Nephron progenitor cell (in vitro differentiated cells): ENCODE measurements around the gene INPP5D.
A peak's percentile ranks its signal among the peaks of the same experiment; 100 is the strongest.
"Not testable (repeated sequence)": the region's sequence is repeated elsewhere in the genome, so short reads cannot be mapped to it uniquely, and the experiment has no call there.

Experiments used
- DNase-seq: peaks from one replicate; pipeline ENCODE4 v3.0.0; 2021
- H3K27ac Mint-ChIP-seq: 2 replicates; pipeline ENCODE4 v1.8.0; 2021; ENCODE audit warnings: mild to moderate bottlenecking, moderate library complexity, mixed read lengths
- H3K27me3 Mint-ChIP-seq: 2 replicates; pipeline ENCODE4 v1.8.0; 2021; ENCODE audit warnings: mild to moderate bottlenecking, low read depth, mixed read lengths; ENCODE audit not compliant: poor library complexity
- H3K36me3 Mint-ChIP-seq: 2 replicates; pipeline ENCODE4 v1.8.0; 2021; ENCODE audit warnings: low read depth, mixed read lengths
- H3K4me1 Mint-ChIP-seq: 2 replicates; pipeline ENCODE4 v1.8.0; 2021; ENCODE audit warnings: mixed read lengths
- H3K4me3 Mint-ChIP-seq: 2 replicates; pipeline ENCODE4 v1.8.0; 2021; ENCODE audit warnings: mild to moderate bottlenecking, moderate library complexity, mixed read lengths
- H3K9me3 Mint-ChIP-seq: 2 replicates; pipeline ENCODE4 v1.8.0; 2021; ENCODE audit warnings: mild to moderate bottlenecking, moderate library complexity, mixed read lengths
- TF ChIP-seq, protein P1 (sequence below): fragments of 200-600 bp; sonication (generic); IDR thresholded peaks from 2 replicates; pipeline ENCODE4 v1.5.0; 2021; ENCODE audit warnings: antibody characterized with exemption

Gene INPP5D

DNA sequence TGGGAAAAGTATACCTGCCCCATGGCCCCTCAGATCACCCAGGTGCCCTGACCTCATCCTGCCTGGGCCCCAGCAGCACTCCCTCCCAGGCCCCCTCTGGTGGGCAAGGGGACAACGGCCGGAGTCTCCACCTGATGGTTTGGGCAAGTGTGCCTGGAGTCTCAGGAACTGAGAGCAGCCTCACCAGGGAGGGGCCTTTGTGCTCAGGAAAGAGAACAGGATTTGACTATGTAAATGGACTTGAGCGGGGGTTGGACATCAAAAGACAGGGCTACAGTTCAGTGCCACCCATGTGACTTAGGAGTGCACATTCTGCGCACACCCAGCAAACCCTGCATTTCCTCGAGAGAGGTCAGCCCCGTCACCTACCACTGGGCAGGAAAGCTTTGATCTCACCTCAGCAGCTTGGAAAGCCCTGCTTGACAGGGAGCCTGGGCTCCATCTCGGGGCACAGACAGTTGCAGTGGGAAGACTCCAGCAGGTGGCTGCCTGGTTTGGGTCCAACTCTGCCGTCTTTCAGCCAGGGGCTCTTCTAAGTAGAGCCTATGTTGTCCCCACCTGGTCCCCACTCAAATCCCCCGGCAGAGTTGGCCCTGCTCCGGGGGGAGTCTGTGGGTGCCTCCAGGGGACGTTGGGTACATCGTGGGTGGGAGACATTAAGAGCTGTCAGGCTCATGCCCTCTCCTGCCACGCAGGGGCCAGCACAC lies 3.3 kb downstream of the INPP5D start:
- TF ChIP-seq, protein P1, sequence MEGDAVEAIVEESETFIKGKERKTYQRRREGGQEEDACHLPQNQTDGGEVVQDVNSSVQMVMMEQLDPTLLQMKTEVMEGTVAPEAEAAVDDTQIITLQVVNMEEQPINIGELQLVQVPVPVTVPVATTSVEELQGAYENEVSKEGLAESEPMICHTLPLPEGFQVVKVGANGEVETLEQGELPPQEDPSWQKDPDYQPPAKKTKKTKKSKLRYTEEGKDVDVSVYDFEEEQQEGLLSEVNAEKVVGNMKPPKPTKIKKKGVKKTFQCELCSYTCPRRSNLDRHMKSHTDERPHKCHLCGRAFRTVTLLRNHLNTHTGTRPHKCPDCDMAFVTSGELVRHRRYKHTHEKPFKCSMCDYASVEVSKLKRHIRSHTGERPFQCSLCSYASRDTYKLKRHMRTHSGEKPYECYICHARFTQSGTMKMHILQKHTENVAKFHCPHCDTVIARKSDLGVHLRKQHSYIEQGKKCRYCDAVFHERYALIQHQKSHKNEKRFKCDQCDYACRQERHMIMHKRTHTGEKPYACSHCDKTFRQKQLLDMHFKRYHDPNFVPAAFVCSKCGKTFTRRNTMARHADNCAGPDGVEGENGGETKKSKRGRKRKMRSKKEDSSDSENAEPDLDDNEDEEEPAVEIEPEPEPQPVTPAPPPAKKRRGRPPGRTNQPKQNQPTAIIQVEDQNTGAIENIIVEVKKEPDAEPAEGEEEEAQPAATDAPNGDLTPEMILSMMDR: peak; percentile 23
- Mint-ChIP-seq H3K9me3 (no peaks in the 10 kb centered on the region), H3K27me3 (no peaks in the 10 kb centered on the region), H3K27ac (no peak overlapping the region), H3K36me3 (no peaks in the 10 kb centered on the region), H3K4me3 (no peak overlapping the region), H3K4me1 (peaks cover 46% of the 10 kb centered on the region)
- DNase-seq: peak; percentile 28

DNA sequence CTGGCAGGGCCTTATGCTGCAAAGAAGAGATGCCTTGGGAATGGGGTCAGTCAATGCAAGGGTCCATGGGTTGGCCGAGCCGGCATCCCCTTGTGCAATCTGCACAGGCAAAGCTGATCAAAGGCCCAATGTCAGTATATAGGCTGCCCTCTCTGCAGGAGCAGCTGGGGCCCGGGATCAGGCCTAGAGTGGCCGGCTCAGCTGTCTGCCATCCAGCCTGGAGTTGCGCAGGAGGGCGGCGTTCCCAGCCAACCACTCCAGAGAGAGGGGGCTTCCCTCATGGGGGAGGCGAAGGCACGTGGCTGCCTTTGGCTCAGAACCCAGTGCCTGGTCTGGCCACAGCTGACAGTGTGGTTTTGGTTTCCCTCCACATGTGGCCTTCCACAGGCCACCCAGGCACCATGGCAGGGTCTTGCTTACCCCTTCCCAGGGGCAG lies 3.9 kb downstream of the INPP5D start:
- H3K4me3 Mint-ChIP-seq: no peak overlapping the region
- peaks cover 3% of the 10 kb centered on the region for H3K27me3 Mint-ChIP-seq
- no peaks in the 10 kb centered on the region for H3K36me3 Mint-ChIP-seq

DNA sequence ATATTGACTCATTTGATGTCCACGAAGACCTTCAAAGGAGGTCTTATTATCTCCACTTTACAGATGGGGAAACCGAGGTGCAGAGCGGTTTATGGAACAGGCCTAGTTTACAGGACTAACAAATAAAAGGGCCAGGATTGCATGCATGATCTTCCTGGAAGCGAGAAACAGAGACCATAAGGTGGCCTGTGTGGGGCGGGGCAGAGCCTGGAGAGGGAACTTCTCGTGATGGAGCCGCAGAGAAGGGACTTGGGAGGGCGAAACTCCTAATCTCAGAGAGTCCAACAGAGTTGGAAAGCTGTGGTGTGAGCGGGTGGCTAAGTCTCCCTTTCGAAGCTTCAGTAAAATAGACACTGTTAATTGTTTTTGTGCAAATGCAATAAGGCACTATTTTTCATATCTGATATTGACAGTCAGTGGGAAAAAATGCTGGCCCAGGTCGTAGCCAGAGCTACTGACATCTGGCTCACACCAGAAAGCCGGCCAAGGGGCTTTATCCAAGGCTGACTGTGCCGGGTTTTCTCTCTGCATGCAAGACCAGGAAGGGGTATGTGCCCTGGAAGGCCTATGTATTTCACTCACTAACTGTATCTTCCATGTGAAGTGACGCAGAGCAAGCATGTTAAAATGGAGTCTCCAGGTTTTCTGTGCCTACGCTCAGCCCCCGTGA lies 4.5 kb downstream of the INPP5D start:
- Mint-ChIP-seq H3K9me3 (no peaks in the 10 kb centered on the region), H3K36me3 (no peaks in the 10 kb centered on the region), H3K4me1 (peaks cover 44% of the 10 kb centered on the region), H3K27me3 (peaks cover 3% of the 10 kb centered on the region), H3K4me3 (no peak overlapping the region), H3K27ac (no peak overlapping the region)
- no peak for DNase-seq
- TF ChIP-seq, protein P1: no peak

More for the DNA sequence above, 3.9 kb downstream of the INPP5D start:
- H3K9me3 Mint-ChIP-seq: no peaks in the 10 kb centered on the region
- DNase-seq: no peak
- TF ChIP-seq, protein P1: no peak
- no peak overlapping the region for H3K27ac Mint-ChIP-seq
- H3K4me1 Mint-ChIP-seq: peaks cover 44% of the 10 kb centered on the region

DNA sequence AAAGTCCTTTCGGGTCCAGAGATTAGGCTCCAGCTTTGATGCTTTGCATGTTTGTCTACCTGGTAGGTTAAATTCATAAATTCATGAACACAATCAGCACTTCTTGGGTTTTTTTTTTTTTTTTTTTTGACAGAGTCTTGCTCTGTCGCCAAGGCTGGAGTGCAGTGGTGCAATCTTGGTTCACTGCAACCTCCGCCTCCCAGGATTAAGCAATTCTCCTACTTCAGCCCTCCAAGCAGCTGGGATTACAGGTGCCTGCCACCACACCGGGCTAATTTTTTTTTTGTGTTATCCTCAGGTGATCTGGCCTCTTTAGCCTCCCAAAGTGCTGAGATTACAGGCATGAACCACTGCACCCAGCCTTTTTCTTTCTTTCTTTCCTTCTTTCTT lies 5.1 kb downstream of the INPP5D start:
- not testable (repeated sequence) for H3K4me3 Mint-ChIP-seq, DNase-seq, H3K27me3 Mint-ChIP-seq, H3K9me3 Mint-ChIP-seq, H3K36me3 Mint-ChIP-seq, H3K27ac Mint-ChIP-seq
- H3K4me1 Mint-ChIP-seq: peaks cover 39% of the 10 kb centered on the region

DNA sequence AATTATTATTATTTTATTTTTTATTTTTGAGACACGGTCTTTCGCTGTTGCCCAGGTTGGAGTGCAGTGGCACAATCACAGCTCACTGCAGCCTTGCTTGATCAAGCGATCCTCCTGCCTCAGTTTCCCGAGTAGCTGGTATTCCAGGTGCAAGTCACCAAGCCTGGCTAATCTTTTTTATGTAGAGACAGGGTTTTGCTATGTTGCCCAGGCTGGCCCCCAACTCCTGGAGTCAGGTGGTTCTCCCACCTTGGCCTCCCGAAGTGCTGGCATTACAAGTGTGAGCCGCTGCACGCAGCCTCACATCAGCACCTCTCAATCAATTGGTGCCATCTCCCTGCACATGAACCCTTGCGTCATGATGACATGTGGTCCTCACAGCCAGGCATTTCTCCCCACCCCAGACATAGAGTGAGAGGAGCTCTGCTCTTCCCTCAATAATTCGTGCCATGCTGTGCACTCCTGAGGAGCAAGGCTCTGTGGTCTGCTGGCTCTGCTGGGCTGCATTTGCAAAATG lies 5.9 kb downstream of the INPP5D start:
- H3K4me3 Mint-ChIP-seq: no peak overlapping the region
- peaks cover 30% of the 10 kb centered on the region for H3K4me1 Mint-ChIP-seq
- no peak for DNase-seq
- H3K9me3 Mint-ChIP-seq: no peaks in the 10 kb centered on the region
- no peak overlapping the region for H3K27ac Mint-ChIP-seq
- no peaks in the 10 kb centered on the region for H3K36me3 Mint-ChIP-seq
- H3K27me3 Mint-ChIP-seq: peaks cover 7% of the 10 kb centered on the region
- TF ChIP-seq, protein P1: no peak

DNA sequence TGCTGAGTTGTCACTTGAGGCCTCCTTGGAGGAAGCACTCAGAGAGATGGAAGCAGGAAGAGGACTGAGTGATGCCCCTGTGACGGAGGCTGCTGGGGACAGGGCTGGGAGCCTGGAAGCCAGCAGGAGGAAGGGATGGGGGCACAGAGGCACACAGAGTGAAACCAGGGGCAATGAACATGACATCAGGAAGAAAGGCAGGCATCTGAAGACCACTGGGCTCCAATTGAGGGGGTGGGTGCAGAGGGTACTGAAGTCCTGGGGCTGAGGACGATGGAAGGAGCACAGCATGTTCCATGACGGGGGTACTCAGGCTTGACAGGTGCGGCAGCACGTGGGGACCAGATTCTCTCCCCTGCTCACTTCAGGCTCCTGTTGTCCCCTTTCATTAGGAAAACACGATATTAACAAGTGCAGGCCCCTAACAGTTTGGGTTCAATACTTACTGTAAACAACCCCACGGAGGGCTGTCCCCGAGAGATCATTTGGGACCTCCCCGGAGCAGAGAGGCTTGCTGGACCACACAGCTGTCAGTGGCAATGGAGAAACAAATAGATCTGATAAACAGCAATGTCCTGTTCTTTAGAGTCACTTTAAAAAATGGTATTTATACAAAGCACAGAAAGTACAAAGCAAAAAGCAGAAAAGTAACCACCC lies 8.7 kb downstream of the INPP5D start:
- DNase-seq: no peak
- no peak overlapping the region for H3K27ac Mint-ChIP-seq
- H3K4me1 Mint-ChIP-seq: peaks cover 3% of the 10 kb centered on the region
- H3K27me3 Mint-ChIP-seq: peaks cover 7% of the 10 kb centered on the region
- no peaks in the 10 kb centered on the region for H3K36me3 Mint-ChIP-seq
- H3K9me3 Mint-ChIP-seq: peaks cover 9% of the 10 kb centered on the region
- no peak overlapping the region for H3K4me3 Mint-ChIP-seq
- TF ChIP-seq, protein P1: no peak
